ENCODE results near the gene DPEP3. TPM values are rescaled to one million over a fixed set of nuclear protein-coding genes. Genes with fewer than 3 reads are reported as not detected.

The DPEP3 gene
- total and polyA plus RNA-seq, 3 donors from 2014 or later: 61.0 to 138 (median 127) TPM

GRCh38 chr16:67946128-67946569 lies 34.1 kb downstream of the DPEP3 start:
- H3K36me3 ChIP-seq (ENCODE audit: low read depth, missing control alignments): no peaks in the 10 kb centered on the region

DNA sequence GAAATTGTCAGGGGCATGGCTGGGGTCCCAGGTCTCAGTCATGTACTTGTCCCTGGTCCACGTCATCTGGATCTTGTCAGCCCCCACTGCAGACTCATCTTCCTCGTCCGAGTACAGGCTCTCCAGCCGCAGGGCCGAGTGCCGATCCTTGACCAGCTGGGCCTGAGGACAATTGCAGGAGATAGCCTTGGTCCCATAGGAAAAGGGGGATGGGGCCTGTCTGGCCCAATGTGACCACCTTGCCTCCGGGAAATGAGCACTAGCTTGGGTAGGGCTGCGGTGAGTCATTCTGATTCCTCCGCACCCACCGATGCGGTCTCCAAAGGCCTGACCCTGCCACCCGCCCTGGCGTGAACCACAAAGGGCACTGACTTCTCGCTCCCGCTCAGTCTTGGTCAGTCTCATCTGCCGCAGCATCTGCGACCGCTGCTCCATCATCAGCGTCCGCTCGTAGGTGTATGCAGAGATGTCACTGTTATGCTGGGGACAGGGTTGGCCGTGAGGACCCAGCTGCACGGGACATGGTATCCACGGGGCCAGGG lies 34.8 kb downstream of the DPEP3 start:
- intact Hi-C loops (cut with DNase I; ENCODE audit: low total_unique reads): no loop called here
- no peaks in the 10 kb centered on the region for H3K36me3 ChIP-seq (ENCODE audit: low read depth, missing control alignments)
- no peaks in the 10 kb centered on the region for H3K9me3 ChIP-seq
- H3K4me1 ChIP-seq: peaks cover 15% of the 10 kb centered on the region
- no peak overlapping the region for H3K4me3 ChIP-seq
- TF ChIP-seq POLR2A (IDR thresholded peaks at IDR 0.05): no peak
- H3K27ac ChIP-seq: no peak overlapping the region
- 89% methylated on average over 24 of the region's 24 CpGs; no CpG with 5 or more reads in 1 of the 2 donors for WGBS, 2 donors
- no peaks in the 10 kb centered on the region for H3K27me3 ChIP-seq
- DNase-seq: no peak

More at GRCh38 chr16:67946128-67946569, 34.1 kb downstream of the DPEP3 start:
- Histone ChIP-seq H3K4me1 (peaks cover 16% of the 10 kb centered on the region), H3K9me3 (no peaks in the 10 kb centered on the region), H3K27ac (no peak overlapping the region), H3K27me3 (no peaks in the 10 kb centered on the region), H3K4me3 (no peak overlapping the region)
- intact Hi-C loops (cut with DNase I; ENCODE audit: low total_unique reads): no loop called here
- 93 to 96% methylated on average over 8 to 20 of the region's 20 CpGs for WGBS, 2 donors
- no peak for DNase-seq
- no peak for TF ChIP-seq POLR2A (IDR thresholded peaks at IDR 0.05)
- TF ChIP-seq CTCF (IDR thresholded peaks at IDR 0.05): no peak

DNA sequence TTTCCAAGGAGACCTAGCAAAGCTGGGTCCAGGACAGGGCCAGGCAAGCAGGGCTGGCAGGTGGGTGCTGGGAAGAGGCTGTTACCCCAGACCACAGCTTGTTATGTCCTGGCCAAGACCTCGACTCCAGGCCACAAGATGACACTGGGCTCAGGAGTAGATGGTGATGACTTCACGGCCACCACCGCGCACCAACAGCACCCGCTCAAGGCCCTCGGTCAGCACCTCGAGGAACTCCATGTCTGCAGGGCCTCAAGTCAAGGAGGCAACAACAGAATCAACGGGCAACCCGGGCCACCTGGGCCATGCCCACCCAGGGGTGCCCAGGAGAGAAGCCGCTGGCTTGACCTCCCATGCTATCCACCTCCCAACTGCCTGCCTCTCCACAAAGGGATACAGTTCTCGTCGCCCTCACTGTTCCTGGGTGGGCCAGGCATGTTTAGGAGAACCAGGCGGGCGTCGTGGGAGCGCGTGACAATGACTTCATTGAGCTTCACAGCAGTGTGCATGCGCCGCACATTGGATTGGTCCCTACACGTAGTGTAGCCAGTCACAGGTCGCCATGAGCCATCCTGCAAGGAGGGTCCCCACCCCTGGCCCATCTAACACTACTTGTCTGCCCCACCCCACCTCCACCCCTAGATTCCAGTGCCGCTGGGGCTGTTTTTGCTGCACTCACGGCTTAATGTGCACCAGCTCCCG lies 35.5 kb downstream of the DPEP3 start:
- 96% methylated on average over 8 to 24 of the region's 24 CpGs for WGBS, 2 donors
- Histone ChIP-seq H3K4me1 (peaks cover 15% of the 10 kb centered on the region), H3K4me3 (no peak overlapping the region), H3K27me3 (no peaks in the 10 kb centered on the region), H3K9me3 (no peaks in the 10 kb centered on the region), H3K27ac (peak overlapping the region; percentile 42 to 60), H3K36me3 (ENCODE audit: low read depth, missing control alignments) (no peaks in the 10 kb centered on the region)
- DNase-seq: no peak
- TF ChIP-seq CTCF (IDR thresholded peaks at IDR 0.05) (no peak), POLR2A (IDR thresholded peaks at IDR 0.05) (no peak)
- intact Hi-C loops (cut with DNase I; ENCODE audit: low total_unique reads): no loop called here

- no peaks in the 10 kb centered on the region for H3K9me3 ChIP-seq
- TF ChIP-seq CTCF (IDR thresholded peaks at IDR 0.05) (no peak), POLR2A (IDR thresholded peaks at IDR 0.05) (no peak)
- no peaks in the 10 kb centered on the region for H3K27me3 ChIP-seq
- WGBS, 2 donors: 36 to 40% methylated on average over 9 to 23 of the region's 23 CpGs
- peak; percentile 81 for DNase-seq
- no peaks in the 10 kb centered on the region for H3K36me3 ChIP-seq (ENCODE audit: low read depth, missing control alignments)
- no peak within 1 kb of the TSS for H3K4me3 ChIP-seq
- peaks cover 15% of the 10 kb centered on the region for H3K4me1 ChIP-seq
- intact Hi-C loops (cut with DNase I; ENCODE audit: low total_unique reads): no loop called here
- H3K27ac ChIP-seq: peak within 1 kb of the TSS; percentile 42 to 60
Observed at GRCh38 chr16:67943619-67944504, 36.4 kb downstream of the DPEP3 start, which contains the start of gene LCAT. Gene LCAT (minus strand): TSS chr16:67944120. CDS start chr16:67944101, 19 bp downstream.

DNA sequence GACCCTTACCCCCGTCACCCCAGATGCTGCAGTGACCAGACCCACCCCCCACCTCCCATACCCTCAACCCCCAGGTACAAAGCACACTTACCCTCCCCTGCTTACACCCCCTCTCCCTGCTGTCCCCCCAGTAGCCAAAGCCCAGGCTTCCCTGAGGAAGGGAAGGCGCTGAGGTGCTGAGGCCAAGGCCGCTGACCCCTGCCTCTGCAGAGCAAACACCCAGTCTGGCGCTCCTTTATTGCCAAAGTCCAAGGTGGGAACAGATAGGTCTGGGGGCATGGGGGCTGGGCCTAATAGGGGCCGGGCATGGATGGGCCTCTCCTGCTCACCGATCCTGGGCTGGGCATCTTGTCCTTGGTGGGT lies 37.1 kb downstream of the DPEP3 start:
- intact Hi-C loops (cut with DNase I; ENCODE audit: low total_unique reads): no loop called here
- WGBS, 2 donors: 66 to 88% methylated on average over 1 to 6 of the region's 6 CpGs

More for the DNA sequence above, 37.1 kb downstream of the DPEP3 start:
- no peaks in the 10 kb centered on the region for H3K36me3 ChIP-seq (ENCODE audit: low read depth, missing control alignments)
- H3K9me3 ChIP-seq: no peaks in the 10 kb centered on the region
- H3K4me3 ChIP-seq: no peak overlapping the region
- peaks cover 15% of the 10 kb centered on the region for H3K4me1 ChIP-seq
- no peak for TF ChIP-seq CTCF (IDR thresholded peaks at IDR 0.05)
- no peak for TF ChIP-seq POLR2A (IDR thresholded peaks at IDR 0.05)
- peak overlapping the region; percentile 42 to 60 for H3K27ac ChIP-seq
- DNase-seq: no peak
- no peaks in the 10 kb centered on the region for H3K27me3 ChIP-seq
